HG02970 (cell line): ENCODE results near the gene EFCAB7.

Experiments
- ATAC-seq: cut with Tn5 transposase; IDR thresholded peaks from one replicate; pipeline ENCODE4 v1.9.1; 2021; ENCODE audit warnings: mild to moderate bottlenecking, moderate library complexity, moderate number of reproducible peaks; ENCODE audit not compliant: unreplicated experiment, low FRiP score

The EFCAB7 gene

DNA sequence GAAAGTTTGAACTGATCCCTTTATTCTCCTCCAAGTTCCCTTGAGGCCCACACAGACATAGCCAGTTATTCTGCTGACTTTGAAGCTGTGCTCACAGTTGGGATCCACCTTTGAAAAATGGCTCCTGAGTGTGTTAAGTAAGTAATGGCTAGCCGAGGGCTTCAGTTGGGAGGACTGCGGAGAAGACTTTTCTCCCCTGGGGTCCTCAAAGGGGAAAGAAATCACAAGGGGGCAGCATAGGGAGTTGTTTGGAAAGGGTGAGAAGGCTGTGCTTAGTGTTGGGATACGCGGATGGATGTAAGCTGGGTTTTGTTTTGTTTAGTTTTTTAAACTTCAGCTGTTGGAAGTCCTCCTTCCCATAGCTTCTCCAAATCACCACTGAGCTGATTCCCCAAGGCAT, 78.1 kb downstream of the EFCAB7 start:
- no peak for ATAC-seq

DNA sequence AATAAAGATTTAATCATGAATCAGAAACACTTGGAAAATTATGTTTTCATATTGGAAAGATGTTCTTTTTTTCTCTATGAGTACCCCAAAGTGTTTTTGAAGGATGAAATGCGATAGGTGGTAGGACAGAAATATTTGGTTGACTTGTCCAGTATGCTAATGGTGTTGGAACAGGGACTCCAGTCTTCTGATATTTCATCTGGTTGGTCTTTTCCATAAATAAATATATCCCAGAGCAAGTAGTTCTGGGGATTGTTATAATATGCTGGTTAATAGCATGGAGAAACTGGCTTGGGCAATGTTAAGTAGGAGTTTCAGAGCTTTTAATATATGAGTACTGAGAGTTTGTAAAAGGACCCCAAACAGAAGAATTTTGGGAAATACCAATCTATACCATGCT, 78.6 kb downstream of the EFCAB7 start:
- ATAC-seq: no peak

DNA sequence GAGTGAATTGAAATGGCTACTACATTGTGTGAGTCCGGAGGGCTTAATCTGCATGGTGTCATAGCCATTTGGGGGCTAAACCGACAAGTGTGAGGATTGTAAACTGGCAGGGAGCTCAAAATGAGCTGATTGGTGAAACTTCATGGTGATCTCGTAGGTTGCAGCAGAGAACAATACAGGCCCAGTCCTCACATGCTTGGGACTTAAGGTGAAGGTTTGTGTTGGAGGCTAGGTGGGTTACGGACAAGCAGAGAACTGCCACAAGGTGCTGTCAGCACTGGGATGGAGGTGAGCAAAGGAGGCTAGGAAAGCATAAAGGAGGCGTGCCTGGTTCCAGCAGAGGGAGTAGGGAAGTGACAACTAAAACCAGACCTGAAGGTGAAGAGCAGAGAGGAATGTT, 79.3 kb downstream of the EFCAB7 start:
- ATAC-seq: no peak

DNA sequence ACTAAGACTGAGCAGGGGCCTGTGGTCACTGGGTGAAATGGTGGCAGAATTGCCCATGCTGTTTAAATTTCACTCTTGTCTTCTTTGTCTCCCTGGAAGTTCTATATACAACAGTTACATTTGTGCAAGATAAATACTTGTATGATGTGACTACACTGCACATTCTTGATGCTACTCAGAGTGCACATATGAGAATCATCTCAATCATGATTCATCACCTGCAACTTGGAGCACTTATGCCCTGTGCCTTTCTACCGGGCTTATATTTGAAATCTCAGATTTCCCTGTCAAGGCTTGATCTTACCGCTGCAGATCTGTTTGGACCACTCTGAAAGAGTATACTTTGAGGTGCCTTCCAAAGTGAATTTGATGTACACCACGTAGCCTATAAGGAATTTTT, 80.5 kb downstream of the EFCAB7 start:
- no peak for ATAC-seq

DNA sequence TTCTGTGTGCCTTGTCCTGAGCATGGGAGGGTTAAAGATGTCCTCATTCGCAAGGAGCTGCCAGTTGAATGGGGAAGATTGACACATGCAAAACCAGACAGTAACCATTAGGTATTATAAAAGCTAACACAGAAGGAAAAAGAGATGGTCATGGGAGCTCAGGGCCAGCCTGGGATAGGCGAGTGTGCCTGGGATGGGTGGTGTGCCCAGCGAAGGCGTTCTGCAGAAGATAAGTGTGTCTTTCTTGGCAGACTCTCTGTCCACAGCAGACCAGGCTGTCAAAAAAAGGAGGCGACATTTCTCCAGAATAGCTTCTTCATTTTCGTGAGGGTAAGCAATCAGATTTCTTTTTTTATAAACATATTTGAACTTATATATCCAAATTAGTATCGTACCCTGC, 84.0 kb downstream of the EFCAB7 start:
- no peak for ATAC-seq

DNA sequence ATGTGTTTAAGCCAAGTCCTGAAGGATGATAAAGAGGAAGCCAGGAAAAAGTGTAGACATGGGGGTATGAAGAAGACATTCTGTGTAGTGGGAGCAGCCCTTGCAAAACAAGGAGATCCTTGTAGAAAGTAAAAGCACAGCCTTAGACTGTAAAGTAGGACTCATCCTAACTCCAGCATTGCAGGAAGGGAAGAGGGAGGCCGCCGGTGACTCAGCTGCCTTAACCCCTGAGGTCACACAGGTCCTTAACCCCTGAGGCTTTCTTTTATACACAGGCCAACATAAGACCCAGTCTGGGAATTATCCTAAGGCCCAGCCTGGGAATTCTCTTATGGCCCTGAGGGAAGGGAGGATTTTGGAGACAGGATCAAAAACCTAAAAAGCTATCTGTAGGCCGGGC, 87.9 kb downstream of the EFCAB7 start:
- no peak for ATAC-seq

DNA sequence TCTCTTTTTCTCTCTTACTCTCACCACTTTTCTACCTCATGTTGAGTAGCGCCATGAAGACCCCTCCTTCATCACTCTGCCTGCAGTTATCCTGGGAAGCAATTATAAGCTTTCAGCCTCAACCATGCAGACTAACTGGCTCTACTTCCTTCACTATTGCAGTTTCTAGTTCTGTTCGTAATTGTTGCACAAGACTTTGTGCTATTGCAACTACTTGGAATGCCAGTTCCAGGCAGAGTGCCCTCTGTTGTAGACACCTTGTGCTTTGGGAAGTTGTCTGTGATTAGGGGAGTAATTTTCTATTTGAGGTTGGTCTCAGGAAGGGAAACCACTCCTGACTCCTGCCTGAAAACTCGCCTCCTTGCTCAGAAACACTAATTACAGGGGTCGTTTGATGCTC, 89.2 kb downstream of the EFCAB7 start:
- ATAC-seq: no peak

DNA sequence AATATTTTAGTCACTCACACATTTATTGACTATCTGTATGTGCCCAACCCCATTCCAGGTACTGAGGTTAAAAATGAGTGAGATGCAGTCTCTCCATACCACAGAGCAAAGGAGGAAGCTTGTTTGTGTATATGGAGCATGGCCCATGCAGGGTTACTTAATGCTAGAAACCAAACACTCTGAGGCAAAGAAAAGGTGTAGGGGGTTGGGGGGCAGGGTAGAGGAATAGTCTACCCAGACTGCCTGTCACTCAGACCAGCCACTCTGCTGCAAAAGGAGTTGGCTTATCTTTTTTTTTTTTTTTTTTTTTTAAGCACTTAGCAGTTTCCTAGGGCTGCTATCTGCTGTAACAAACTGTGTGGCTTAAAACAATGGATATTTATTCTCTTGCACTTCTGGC, 89.6 kb downstream of the EFCAB7 start:
- ATAC-seq: no peak

DNA sequence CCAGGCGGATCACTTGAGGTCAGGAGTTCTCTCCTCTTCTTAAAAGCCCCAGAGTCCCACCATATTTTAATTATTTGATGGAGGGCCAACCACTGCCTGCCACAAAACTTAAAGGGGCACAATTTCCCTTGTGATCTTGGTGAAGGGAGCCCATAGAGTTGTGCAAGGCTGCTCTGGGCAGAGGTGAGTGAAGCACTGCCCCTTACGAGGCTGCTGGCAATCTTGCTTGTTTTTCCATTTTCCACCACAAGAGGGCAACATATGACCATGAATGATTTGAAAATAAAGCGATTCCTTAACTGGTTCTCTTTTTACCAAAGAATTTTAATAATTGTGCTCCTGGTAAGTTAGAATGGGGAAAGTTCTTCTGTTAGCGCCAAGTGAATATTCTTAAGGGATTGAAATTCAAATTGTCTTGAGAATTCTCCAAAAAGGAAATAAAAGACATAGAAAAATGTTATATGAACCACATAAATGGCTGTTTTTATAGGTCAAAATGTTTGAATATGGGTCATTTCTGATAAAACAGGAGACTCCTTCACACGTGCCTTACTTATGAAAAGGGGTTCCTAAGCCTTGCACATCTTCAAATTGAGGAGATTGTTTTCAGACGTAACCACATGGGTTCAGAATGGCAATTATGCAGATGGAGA, 92.6 kb downstream of the EFCAB7 start:
- ATAC-seq: no peak

DNA sequence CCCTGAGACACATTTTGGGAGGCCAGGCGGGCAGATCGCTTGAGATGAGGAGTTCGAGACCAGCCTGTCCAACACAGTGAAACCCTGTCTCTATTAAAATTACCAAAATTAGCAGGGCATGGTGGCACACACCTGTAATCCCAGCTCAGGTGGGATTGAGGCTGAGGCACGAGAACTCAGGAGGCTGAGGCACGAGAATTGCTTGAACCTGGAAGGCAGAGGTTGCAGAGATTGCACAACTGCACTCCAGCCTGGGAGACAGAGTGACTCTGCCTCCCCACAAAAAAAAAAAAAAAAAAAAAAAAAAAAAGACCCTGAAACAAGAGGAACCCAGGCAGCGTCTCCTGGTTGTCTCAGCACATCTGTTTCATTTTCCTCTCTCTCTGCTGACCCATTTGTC, 94.1 kb downstream of the EFCAB7 start:
- no peak for ATAC-seq

DNA sequence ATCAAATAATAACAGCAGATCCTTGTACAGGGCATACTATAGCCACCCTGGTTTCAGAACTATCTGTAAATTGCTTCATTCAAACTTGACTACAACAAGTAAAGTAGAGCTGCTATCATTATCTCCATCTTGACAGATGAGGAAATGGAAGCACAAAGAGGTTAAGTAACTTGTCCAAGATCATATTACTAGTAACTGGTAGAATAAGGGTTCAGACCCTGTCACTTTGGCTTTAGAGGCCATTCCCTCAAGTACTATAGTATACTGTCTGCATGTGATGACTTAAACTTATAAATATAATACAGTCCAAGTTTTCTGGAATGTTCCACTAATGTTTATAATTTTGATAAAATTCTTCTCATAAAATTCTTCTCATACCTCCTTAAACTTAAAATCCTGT, 94.7 kb downstream of the EFCAB7 start:
- no peak for ATAC-seq

DNA sequence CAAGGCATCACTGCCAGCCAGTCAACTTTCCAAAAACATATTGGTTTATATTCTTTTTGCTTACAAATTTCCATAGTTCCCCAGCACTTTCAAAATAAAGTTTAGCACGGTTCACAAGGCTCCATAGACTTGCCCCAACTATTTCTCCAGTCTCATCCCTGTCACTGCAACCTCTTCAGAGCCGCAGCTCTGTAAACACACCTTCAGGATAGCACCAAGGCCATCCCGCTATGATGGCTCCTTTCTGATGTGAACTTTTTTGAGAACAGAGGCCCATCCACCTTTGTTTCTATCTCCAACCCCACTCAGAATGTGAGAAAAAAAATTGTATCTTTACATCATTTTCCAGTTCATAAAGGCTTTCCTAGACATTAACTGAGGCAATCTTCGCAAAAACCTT, 96.2 kb downstream of the EFCAB7 start:
- no peak for ATAC-seq

DNA sequence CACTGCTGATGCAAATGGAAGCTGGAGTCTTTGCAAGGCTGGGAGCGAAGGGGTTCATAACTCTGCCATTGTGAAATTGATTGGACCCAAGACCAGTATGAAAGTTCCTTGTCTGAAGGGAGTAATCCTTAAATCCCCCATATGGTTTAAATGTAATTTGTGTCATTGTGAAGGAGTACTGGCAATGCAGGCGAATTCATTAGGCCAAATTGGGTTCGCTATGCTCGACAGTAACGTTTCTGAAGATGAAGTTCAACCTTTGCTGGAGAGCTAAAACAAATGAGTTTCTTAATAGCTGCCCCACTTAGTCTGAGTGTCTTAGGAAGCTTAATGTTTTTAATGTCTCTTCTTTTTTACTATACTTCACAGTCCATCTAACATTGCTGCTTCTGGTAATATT, 97.3 kb downstream of the EFCAB7 start:
- ATAC-seq: no peak

DNA sequence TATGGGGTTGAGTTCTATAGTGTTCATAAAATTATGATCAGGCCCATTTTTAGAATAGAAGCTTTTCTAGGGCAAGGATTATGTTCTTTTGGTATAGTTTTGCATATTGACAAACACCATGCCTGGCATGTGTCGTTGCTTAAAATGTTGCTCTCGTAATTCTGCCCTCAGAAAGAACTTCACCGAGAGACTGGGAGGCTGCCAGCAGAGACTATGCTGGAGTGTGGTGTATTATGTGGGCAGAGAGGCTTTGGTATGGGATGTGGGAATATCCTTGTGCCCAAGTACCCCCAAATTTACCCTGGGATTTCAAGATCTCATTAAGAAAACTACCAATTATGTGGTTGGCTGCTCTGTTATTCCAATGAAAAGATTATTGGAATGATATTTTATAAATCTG, 97.8 kb downstream of the EFCAB7 start:
- ATAC-seq: no peak

DNA sequence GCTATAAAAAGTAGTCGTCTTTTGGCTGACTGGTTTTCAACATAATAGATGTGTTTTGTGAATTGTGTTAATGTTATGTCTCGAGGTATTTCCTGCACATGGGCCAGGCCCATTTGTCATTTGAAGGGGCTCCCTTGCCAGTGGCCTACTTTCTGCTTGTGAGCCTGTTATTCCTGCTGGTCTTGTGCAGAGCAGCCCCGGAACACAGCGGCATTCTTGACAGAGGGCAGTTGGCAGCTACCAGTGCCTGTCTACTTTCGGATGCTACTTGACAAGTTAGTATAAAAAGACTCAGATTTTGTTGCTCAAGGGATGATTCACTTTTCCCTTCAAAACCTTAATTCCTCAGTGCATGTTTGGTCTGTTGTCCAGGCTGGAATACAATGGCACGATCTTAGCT, 98.4 kb downstream of the EFCAB7 start:
- no peak for ATAC-seq
